Adrenal gland (tissue), 5 donors: ENCODE results near the gene ATP1A1.

ENCODE experiments used
- CTCF ChIP-seq, 6 experiments: fragments of 450-650 bp in 4 of 6; fragments of 200-600 bp in 2 of 6; sonication (generic) in 1 of 6; IDR thresholded peaks; 1 replicate in 5 of 6; 2 replicates in 1 of 6; pipeline versions ENCODE4 v1.5.1 to v1.8.0; 2016 to 2021; ENCODE audit warnings: antibody characterized with exemption in 6 of 6, mild to moderate bottlenecking in 2 of 6, moderate library complexity in 1 of 6
- POLR2A ChIP-seq, 2 donors: fragments of 450-650 bp; IDR thresholded peaks; one replicate each; pipeline ENCODE4 v1.6.1; 2017; ENCODE audit warnings: antibody characterized with exemption in 2 of 2, mild to moderate bottlenecking in 2 of 2, moderate library complexity in 1 of 2
- donor health status: DM: no; HTN: no; CAD: no.

GRCh38 chr1:116360429-116361173 is 12.4 kb upstream of the ATP1A1 start:
- TF ChIP-seq CTCF (IDR thresholded peaks at IDR 0.05) (peak; percentile 17 to 63 (median 48)), POLR2A (IDR thresholded peaks at IDR 0.05) (no peak)
